Natural killer cell (primary cell): Measurements from ENCODE around the gene AFAP1. TPM values are rescaled to one million over a fixed set of nuclear protein-coding genes. Genes with fewer than 3 reads are reported as not detected.

Source experiments
- ATAC-seq, 3 donors: fragments of 150-1000 bp in 2 of 3; fragments of 200-7000 bp in 1 of 3; cut with Tn5 transposase; 1 replicate in 1 of 3; 2 replicates in 2 of 3; pipeline ENCODE4 v1.10.0; 2021; ENCODE audit warnings: mild to moderate bottlenecking in 2 of 3, moderate library complexity in 2 of 3
- DNase-seq, 2 donors: peaks; one replicate each; pipeline versions ENCODE4 v3.0.0 to v3.0.0-alpha.2; 2013 to 2021; ENCODE audit warnings: mixed read lengths in 1 of 2
- H3K27ac ChIP-seq: one replicate; pipeline ENCODE4 v1.5.1; 2013; ENCODE audit warnings: mild to moderate bottlenecking, low read length
- H3K27me3 ChIP-seq: one replicate; pipeline ENCODE4 v1.6.1; 2013; ENCODE audit warnings: low read length; ENCODE audit not compliant: control insufficient read depth, insufficient read depth
- H3K36me3 ChIP-seq: one replicate; pipeline ENCODE4 v1.6.1; 2013; ENCODE audit warnings: low read length; ENCODE audit not compliant: control insufficient read depth, insufficient read depth
- H3K4me1 ChIP-seq: one replicate; pipeline ENCODE4 v1.6.1; 2013; ENCODE audit warnings: low read length; ENCODE audit not compliant: control insufficient read depth, insufficient read depth
- H3K4me3 ChIP-seq: one replicate; pipeline ENCODE4 v1.5.1; 2013; ENCODE audit warnings: low read length
- H3K9me3 ChIP-seq: one replicate; pipeline ENCODE4 v1.6.1; 2013; ENCODE audit warnings: low read length; ENCODE audit not compliant: control insufficient read depth, insufficient read depth
- H3K27ac Mint-ChIP-seq, 2 donors: one replicate each; pipeline ENCODE4 v1.8.0; 2022; ENCODE audit warnings: mild to moderate bottlenecking in 2 of 2, mixed read lengths in 2 of 2, moderate library complexity in 1 of 2
- H3K27me3 Mint-ChIP-seq, 2 donors: one replicate each; pipeline ENCODE4 v1.8.0; 2022; ENCODE audit warnings: low read depth in 2 of 2, mixed read lengths in 2 of 2
- H3K36me3 Mint-ChIP-seq: one replicate; pipeline ENCODE4 v1.8.0; 2022; ENCODE audit warnings: mixed read lengths
- H3K4me1 Mint-ChIP-seq, 2 donors: one replicate each; pipeline ENCODE4 v1.8.0; 2022; ENCODE audit warnings: mixed read lengths in 2 of 2
- H3K4me3 Mint-ChIP-seq: one replicate; pipeline ENCODE4 v1.8.0; 2022; ENCODE audit warnings: mild to moderate bottlenecking, moderate library complexity, mixed read lengths
- H3K9me3 Mint-ChIP-seq, 2 donors: one replicate each; pipeline ENCODE4 v1.8.0; 2022; ENCODE audit warnings: mixed read lengths in 2 of 2
- WGBS: methylation state at CpG from one replicate; pipeline ENCODE4 v1.1.7; 2013; ENCODE audit warnings: missing lambda C conversion rate; ENCODE audit not compliant: insufficient coverage; 5-methylcytosine and 5-hydroxymethylcytosine counted together
- intact Hi-C: fragments of 100-400 bp; cut with micrococcal nuclease; formaldehyde crosslinking; loops from one replicate; pipeline ENCODE4 v1.14.2; 2022
- total RNA-seq, 4 donors: library from RNA; stranded (reverse); fragments of 120-200 nt in 1 of 4; gene quantifications; one replicate each; pipeline versions ENCODE4 v1.2.3 to v1.2.4, GENCODE V29; 2013 to 2022
- TF ChIP-seq, protein P1 (sequence below): fragments of 200-600 bp; IDR thresholded peaks from one replicate; pipeline ENCODE4 v1.8.0; 2022; ENCODE audit warnings: antibody characterized with exemption

AFAP1 gene
- total RNA-seq, 3 donors from 2014 or later (not counting 1 experiment from before 2014, with no cell fraction given) = 4.9 to 12.5 (median 9.5) TPM

DNA sequence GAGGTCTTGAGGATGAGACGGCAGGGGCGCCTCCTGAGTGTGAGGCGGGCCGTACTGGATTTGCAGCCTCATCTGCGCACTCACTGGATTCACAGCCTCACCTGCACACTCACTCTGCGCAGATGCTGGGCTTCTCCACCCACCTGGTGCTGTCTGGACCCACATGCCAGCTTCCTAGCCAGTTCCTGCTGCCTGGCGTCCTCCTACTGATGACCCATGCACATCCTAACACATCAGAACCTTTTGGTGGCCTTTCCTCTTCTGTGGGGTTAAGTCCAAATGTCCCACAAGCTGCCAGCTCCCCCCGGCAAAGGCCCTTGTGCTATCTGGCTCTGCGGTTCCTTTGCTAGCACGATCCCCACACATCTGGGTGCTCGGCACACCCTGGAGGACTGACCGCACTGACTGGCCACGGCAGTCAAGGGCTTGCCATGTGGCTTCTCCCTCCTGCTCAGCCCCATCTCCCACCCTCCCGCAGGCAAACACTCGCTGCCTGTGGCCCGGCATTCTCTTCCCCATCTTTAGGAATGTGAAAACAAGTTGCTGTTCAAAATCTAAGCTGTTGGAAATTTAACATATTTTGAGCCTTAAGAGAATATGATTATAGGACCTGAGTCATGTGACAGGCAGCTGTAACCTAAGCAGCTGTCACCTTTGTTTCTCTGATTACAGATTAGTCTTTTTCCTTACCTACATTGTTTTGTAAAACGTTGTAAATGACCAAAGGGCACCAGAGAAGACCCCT is 39.4 kb upstream of the AFAP1 start:
- DNase-seq (no peak), ATAC-seq (no peak)

DNA sequence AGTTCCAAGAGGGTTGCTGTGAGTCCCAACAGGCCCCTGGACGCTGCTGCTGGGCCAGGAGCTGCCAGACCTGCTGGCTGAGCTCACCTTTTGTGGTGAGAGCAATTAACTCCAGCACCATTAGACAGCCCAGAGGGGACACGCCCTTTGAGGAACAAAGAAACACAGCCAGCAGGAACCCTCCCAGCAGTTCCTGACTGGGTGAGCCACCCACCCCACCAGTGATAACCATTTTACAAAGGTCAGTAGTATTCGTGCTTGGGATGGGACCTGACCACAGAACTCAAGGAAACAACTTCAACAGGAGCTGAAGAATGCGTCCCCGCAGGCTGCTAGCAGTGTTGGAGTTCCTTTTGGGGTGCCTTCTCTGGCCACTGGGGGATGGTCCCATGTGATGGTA is 38.8 kb upstream of the AFAP1 start:
- TF ChIP-seq, protein P1, sequence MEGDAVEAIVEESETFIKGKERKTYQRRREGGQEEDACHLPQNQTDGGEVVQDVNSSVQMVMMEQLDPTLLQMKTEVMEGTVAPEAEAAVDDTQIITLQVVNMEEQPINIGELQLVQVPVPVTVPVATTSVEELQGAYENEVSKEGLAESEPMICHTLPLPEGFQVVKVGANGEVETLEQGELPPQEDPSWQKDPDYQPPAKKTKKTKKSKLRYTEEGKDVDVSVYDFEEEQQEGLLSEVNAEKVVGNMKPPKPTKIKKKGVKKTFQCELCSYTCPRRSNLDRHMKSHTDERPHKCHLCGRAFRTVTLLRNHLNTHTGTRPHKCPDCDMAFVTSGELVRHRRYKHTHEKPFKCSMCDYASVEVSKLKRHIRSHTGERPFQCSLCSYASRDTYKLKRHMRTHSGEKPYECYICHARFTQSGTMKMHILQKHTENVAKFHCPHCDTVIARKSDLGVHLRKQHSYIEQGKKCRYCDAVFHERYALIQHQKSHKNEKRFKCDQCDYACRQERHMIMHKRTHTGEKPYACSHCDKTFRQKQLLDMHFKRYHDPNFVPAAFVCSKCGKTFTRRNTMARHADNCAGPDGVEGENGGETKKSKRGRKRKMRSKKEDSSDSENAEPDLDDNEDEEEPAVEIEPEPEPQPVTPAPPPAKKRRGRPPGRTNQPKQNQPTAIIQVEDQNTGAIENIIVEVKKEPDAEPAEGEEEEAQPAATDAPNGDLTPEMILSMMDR = no peak
- peaks cover 0 to 7% of the 10 kb centered on the region in 2 donors for H3K27me3 Mint-ChIP-seq

More for the DNA sequence above, 39.4 kb upstream of the AFAP1 start:
- peaks cover 11% of the 10 kb centered on the region for H3K4me1 ChIP-seq
- H3K9me3 ChIP-seq = no peaks in the 10 kb centered on the region
- intact Hi-C loops = no loop called here
- Mint-ChIP-seq H3K9me3 (no peaks in the 10 kb centered on the region), H3K4me1 (peaks cover 31 to 49% of the 10 kb centered on the region in 2 donors), H3K4me3 (no peak overlapping the region), H3K36me3 (no peaks in the 10 kb centered on the region), H3K27me3 (peaks cover 6 to 7% of the 10 kb centered on the region in 2 donors), H3K27ac (no peak overlapping the region)
- H3K27me3 ChIP-seq = no peaks in the 10 kb centered on the region
- H3K4me3 ChIP-seq = no peak overlapping the region
- TF ChIP-seq, protein P1 = no peak
- no peak overlapping the region for H3K27ac ChIP-seq
- H3K36me3 ChIP-seq = no peaks in the 10 kb centered on the region
- WGBS = 81% methylated on average over 17 of the region's 17 CpGs

DNA sequence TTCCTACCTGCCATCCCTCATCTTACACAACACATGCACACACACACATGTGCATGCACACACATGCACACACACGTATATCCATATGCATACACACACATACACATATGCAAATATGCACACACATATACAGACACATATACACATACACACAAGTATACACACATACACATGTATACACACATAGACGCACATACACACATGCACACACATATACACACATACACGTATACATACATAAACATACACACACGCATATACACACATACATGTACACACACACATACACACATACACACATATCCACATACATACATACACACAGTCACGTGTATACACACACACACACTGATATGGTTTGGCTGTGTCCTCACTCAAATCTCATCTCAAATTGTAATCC is 37.0 kb upstream of the AFAP1 start:
- Histone ChIP-seq H3K27me3 (no peaks in the 10 kb centered on the region), H3K27ac (no peak overlapping the region), H3K36me3 (no peaks in the 10 kb centered on the region), H3K4me3 (no peak overlapping the region), H3K9me3 (no peaks in the 10 kb centered on the region), H3K4me1 (peaks cover 29% of the 10 kb centered on the region)
- Mint-ChIP-seq H3K27me3 (peaks cover 0 to 3% of the 10 kb centered on the region in 2 donors), H3K9me3 (no peaks in the 10 kb centered on the region), H3K27ac (peak overlapping the region in 1 of 2 donors; percentile 100), H3K36me3 (no peaks in the 10 kb centered on the region), H3K4me3 (no peak overlapping the region), H3K4me1 (peaks cover 52 to 66% of the 10 kb centered on the region in 2 donors)
- ATAC-seq (no peak), DNase-seq (no peak)
- WGBS = 96% methylated on average over 5 of the region's 5 CpGs
- intact Hi-C loops = no loop called here
- TF ChIP-seq, protein P1 = no peak

More for the DNA sequence above, 38.8 kb upstream of the AFAP1 start:
- no peak overlapping the region for H3K27ac ChIP-seq
- intact Hi-C loops = no loop called here
- Mint-ChIP-seq H3K4me1 (peaks cover 37 to 55% of the 10 kb centered on the region in 2 donors), H3K9me3 (no peaks in the 10 kb centered on the region), H3K4me3 (no peak overlapping the region), H3K36me3 (no peaks in the 10 kb centered on the region), H3K27ac (peak overlapping the region in 1 of 2 donors; percentile 33)
- no peaks in the 10 kb centered on the region for H3K9me3 ChIP-seq
- ATAC-seq (no peak), DNase-seq (no peak)
- no peaks in the 10 kb centered on the region for H3K27me3 ChIP-seq
- H3K4me1 ChIP-seq = peaks cover 17% of the 10 kb centered on the region
- H3K4me3 ChIP-seq = no peak overlapping the region
- WGBS = 75% methylated on average over 5 of the region's 5 CpGs
- no peaks in the 10 kb centered on the region for H3K36me3 ChIP-seq
